SKM-1 (cell line): ENCODE data around the gene CGB2.
"Not testable (repeated sequence)": the region's sequence is repeated elsewhere in the genome, so short reads cannot be mapped to it uniquely, and the experiment has no call there.

Source experiments
- DNase-seq: peaks from one replicate; lab custom pipeline; 2025; ENCODE audit not compliant: unreplicated experiment; lab: John Stamatoyannopoulos, UW

CGB2 gene

DNA sequence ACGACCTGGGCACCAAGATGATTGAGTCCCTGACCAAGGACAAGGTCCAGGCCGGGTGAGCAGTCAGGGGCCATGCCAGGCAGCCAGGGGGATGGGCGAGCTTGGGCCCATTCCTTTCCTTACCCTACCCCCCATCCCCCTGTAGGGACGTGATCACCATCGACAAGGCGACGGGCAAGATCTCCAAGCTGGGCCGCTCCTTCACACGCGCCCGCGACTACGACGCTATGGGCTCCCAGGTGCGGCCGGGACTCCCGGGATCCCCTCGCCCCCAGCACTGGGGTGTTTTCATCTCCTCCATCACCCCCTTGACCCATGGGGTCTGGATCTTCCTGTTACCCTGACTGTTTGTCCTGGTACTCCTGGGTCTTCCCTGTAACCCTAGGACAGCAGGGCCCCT is 21.9 kb upstream of the CGB2 start:
- DNase-seq: no peak

DNA sequence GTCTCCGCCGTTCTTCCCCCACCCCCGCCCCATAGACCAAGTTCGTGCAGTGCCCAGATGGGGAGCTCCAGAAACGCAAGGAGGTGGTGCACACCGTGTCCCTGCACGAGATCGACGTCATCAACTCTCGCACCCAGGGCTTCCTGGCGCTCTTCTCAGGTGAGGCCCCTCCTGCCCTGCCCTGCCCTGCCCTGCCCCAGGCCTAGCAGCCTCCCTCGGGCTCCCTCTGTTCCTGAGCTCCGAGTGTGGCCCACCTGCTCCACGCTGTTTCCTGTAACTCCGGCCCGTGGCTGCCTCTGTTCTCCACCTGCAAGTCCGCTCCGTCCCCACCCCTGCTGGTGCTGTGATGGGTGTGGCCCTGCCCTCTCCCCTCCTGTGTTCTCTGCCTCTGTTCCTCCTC is 21.2 kb upstream of the CGB2 start:
- no peak for DNase-seq

DNA sequence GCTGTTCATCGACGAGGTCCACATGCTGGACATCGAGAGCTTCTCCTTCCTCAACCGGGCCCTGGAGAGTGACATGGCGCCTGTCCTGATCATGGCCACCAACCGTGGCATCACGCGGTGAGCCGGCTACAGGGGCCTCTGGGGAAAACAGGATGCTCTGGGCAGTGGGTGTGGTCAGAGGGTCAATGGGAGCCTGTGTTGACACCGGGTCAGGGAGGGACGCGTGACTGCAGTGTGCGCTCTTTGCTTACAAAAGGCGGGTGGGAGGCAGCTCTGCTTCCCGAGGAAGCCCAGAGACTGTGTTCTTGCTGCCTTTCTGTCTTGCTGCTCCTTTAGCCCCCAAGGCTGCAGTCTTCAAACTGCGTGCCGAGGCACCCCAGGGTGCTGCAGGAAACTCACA is 20.5 kb upstream of the CGB2 start:
- DNase-seq: no peak

DNA sequence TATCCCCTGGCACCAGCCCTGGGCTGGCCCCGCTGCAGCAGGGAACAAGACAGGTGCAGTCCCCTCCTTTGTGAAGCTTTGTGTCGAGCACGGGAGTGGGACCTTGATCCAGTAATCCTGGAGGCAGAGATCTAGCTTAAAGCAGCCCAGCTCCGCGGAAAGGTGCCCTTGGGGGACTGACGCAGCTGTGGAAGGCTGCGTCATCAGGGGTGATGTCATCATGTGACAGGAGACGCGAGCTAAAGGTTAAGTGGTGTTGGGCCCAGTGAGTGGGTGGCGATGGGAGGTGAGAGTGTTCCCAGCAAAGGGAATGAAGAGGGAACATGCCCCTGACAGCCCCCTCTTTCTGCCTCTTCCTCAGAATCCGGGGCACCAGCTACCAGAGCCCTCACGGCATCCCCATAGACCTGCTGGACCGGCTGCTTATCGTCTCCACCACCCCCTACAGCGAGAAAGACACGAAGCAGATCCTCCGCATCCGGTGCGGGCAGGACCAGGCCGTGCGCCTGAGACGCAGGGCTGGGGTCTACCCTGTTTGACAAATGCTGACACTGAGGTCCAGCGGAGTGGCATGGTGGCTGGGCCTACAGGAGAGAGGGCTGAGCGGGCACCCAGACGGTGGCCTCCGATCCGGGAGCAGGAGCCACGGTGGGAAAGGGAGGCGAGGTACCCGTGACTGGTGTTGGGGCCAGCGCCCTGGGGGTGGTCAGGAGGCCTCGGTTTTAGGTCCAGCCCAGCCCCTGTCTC is 17.4 kb upstream of the CGB2 start:
- DNase-seq: no peak

DNA sequence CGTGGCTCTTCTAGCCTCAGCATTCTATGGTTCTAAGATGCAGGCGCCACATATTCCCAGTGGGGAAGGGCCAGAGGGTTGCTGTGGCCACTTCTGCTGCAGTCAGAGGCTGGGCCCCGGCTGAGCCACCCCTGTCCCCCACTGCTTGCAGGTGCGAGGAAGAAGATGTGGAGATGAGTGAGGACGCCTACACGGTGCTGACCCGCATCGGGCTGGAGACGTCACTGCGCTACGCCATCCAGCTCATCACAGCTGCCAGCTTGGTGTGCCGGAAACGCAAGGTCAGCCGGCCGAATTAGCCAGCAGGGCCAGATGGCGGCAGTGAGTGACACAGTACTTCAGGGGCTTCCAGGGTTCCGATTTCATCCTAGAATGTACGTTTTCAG is 16.8 kb upstream of the CGB2 start:
- DNase-seq: no peak

DNA sequence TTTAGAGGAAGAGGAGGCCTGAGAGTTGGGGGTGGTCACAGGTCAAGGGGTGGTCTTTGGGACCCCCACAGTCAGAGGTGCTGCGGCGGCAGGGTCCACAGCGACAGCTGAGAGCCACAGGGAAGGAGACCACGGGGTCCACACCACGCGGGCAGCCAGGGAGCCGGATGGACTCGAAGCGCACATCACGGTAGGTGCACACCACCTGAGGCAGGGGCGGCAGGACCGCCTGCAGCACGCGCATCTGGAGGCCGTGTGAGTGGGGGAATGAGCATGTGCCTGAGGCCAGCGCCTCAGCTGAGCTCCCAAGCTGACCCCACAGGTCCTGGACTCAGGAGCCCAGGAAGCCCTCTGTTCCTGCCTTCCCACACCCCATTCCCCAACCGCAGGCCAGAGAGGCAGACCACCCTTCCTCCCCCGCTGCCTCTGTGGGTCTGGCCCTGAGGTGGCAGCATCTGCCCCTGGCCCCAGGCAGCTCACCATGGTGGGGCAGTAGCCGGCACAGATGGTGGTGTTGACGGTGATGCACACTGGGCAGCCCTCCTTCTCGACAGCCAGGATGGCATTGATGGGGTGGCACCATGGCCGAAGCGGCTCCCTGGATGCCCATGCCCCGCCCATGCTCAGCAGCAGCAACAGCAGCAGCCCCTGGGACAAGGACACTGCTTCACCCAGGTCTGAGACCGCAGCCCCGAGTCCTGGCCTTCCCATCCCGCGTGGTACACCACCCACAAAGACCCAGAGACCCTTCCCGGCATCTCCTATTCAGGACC is 15.4 kb upstream of the CGB2 start:
- DNase-seq: no peak

DNA sequence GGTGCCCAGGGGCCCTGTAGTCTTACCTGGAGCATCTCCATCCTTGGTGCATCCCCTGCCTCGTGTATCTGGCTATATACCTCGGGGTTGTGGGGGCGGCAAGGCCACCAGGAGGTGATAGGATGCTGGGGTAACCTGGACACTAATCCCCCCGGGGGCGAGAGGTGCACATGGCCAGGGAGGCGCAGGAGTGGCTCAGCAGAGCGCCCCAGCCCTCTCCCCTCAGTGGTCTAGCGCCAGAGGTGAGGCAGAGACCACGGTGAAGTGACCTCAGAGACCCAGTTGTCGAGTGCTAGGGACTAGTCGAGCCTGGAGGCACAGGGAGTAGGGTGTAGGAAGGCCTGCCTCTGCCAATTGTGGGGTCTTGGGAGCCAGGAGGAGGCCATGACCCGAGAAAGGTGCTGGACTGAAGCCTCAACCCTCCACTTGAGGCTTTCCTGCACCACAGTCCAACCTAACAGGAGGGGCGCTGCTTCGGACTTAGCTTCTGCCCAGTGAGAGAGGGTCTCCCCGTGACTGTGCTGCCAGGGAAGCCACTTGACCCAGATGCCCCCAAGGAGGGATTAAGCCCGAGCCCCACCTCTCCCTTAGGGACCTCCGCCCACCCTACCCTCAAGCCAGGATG is 14.5 kb upstream of the CGB2 start, which contains the start of gene LHB:
LHB (minus strand) TSS at position 51 of the 625 bp plus-strand sequence; CDS start at position 41, 10 bp downstream.
- no peak for DNase-seq

DNA sequence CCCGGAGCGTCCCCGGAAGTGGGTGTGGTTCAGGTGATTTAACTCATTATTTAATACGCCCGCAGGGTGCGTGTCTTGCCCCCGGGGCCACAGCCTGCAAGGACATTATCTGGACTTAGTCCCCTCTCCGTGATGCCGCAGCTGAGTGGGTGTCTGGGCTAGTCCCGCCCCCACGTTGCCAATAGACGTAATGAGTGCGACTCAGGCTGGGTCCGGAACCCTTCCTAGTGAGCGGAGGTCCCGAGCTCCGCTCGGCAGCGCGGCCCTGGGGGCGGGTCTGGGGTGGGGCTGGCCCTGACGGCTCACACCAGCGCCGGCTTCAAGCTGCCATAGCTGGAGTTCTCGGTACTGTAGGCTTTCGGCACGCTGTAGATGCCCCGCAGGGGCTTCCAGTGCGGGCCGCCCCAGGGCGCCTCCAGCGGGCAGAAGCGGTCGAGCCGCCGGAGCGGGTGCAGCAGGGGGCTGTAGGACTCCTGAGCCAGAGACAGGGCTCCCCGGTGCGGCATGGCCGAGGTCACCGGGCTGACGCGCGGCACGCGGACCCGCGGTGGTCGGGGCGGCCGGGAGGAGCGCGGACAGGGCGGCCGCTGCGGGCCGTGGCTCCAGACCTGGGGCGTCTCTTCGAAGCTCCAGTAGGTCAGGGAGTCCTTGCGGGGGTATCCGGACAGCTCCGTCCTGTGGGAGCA is 13.9 kb upstream of the CGB2 start:
- DNase-seq: no peak

DNA sequence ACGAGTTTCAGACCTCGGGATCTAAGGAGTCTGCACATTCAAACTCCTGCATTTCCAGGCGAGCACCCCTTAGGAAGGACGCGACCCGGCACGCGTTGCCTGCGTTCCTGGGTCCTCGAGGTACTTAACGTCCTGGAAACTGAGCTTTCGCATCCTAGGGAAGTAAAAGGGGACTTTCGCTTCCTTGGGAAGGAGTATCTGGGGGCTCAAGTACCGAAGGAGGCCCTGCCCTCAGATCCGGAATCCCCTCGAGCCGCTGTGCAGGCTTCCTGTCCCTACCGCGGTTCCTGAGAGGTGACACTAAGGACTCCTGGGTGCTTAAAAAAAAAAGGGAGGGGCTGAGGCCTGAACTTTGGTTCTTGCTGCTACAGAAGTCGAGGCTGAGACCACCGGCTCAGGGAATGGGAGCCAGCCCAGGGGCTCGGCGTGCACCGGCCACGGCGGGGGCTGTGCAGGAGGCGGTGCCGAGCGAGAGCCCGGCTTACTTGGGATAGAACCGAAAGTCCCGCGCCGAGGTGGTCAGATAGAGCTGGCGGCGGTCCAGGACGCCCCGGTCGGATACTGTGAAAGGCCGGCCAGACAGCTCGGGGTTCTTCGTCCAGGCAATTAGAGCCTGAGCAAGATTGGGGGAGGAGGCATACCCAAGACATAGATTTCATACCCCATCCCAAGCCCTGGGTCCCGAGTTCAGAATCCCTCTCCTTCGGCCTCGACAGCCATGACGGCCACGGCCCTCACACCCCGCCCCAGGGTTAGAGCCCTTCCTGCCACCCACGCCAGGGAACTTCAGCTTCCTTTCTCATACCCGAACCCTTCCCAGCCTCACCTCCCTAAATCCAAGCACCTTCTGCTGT is 13.1 kb upstream of the CGB2 start:
- DNase-seq: not testable (repeated sequence)

DNA sequence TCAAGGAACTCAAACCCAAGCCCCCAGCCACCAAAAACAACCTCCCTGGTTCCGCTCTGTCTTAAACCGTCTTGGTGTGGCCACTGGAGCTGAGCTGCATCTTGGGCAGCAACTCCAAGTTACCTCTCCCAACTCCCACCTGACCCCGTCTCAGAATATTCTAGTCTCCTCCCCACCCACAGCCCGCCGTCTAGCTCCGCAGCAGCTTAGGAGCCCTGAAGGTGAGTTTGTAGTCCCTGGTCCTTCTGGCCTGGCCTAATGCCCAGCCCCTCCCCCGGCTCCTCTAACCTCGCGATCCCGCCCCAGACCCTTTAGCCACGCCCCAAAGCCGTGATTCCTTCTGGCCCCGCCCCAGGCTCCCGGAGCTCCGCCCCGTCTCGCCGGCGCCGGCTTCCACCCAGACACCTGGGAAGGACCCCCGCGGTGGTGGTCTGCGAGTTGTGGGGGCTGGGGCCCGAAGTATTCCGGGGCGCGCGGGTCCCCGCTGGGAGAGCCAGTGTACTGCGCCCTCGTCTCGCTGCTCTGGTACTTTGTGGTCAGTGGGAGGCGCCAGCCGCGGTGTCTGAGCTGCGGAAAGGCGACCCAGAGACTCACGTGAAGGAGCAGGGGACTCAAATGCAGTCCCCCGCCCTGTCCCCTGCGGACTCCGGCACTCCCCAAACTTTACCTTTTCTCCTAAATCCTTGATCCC is 12.3 kb upstream of the CGB2 start:
- DNase-seq: no peak

DNA sequence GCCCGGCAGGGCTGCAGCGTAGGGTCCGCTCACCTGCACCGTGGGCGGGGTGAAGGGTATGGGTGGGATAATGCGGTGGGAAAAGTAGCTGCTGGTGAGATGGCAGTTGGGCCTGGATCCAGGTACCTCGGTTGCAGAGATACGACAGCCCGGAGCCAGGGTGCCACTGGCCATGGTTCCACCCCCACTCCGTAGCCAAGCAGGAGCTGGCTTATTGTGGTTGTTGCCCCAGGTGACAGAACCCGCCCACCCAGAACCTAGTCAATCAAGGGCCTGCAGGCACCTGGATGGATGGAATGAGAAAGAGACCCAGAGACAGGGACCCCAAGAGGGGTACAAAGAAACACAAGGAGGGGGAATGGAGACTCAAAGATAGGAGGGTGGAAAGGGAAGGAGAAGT is 11.3 kb upstream of the CGB2 start:
- DNase-seq: no peak

DNA sequence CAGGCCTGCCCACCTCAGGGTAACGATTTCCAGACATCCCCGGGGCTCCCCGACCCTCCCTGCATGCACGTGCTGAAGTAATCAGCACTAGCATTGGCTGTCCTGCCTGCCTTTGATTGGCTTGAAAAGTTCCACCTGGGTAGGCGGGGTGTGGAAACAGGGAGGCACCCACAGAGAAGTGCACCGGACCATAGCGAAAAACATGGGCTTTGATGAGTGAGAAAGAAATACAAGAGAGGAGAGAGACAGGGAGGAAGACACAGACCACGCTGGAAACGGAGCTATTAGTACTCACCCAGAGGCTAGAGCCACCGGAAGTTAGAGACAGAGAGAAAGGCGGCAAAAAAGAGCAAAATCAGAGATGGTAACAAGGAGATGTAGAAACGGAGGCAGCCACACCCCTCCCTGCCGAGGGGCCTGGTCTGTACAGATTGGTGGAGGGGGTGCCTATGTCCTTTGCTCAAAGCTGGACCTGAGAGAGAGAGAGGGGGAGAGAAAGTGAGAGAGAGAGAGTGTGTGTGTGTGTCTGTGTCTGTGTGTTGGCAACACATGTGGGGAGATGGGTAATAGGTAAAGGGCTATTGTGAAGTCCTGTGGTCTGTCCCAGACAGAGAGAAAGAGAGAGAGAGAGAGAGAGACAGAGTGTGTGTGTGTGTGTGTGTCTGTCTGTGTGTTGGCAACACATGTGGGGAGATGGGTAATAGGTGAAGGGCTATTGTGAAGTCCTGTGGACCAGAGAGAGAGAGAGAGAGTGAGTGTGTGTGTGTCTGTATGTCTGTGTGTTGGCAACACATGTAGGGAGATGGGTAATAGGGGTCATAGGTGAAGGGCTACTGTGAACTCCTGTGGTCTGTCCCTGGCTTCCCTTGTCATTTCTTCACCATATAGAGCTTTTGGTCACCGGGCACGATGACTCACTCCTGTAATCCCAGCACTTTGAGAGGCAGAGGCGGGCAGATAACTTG is 10.5 kb upstream of the CGB2 start:
- DNase-seq: no peak

DNA sequence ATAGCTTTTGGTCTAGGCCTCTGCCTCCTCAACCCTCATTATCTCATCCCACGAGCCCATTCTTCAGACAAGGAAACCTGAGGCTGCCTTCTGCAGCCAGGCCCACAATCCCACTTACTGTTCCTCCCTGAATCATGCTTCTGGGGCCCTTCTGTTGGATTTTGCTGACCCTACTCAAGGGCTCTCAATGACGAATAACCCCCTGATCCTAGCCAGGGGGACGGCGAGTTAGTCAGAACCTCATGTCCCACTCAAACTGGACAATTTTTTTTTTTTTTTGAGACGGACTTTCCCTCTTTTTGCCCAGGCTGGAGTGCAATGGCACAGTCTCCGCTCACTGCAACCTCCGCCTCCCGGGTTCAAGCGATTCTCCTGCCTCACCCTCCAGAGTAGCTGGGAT is 9.6 kb upstream of the CGB2 start:
- DNase-seq: no peak

DNA sequence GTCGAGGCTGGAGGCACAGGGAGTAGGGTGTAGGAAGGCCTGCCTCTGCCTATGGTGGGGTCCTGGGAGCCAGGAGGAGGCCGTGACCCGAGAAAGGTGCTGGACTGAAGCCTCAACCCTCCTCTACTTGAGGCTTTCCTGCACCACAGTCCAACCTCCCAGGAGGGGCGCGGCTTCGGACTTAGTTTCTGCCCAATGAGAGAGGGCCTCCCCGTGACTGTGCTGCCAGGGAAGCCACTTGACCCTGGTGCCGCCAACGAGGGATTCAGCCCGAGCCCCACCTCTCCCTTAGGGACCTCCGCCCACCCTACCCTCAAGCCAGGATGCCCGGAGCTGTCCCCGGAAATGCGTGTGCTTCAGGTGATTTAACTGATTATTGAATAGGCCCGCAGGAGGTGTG is 7.5 kb upstream of the CGB2 start, which contains the start of gene CGB3:
CGB3 (minus strand) TSS at position 101 of the 400 bp plus-strand sequence. CDS start 362 bp downstream, outside the sequence.
- not testable (repeated sequence) for DNase-seq

DNA sequence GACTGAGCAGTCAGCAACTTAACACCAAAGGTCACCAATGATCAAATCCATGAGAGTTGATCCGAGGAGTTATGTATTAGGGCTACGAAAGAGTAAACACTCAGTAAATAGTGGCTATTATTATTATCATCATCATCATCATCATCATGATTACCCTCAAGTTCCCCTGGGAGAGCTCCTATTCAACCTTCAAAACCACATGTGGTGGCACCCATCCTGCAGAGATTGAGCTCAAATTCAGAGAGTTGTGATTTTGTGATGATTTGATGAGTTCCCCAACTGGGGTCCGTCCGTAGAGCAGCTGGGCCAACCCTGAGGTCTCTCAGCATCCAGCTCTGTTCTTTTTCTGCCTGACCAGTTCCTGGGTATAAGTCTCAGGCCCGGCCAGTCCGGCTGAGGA is 6.6 kb upstream of the CGB2 start:
- not testable (repeated sequence) for DNase-seq

DNA sequence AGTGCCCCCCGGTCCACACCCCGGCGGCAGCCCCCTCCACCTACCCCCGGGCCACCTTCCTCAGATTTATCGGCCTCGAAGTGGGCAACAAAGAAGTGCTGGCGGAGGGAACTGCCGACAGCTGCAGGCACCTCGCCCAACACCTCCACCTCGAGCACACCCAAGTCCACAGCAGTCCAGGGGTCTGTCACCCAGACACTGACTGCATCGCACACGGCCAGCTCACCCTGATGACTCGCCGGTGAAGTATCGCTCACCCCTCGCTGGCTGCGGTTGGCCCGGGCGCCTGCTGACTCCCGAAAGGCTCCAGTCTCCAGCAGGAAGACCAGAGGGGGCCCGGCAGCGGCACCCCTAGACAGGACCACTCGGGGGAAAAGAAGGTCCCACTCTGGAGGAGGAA is 6.1 kb upstream of the CGB2 start:
- not testable (repeated sequence) for DNase-seq

DNA sequence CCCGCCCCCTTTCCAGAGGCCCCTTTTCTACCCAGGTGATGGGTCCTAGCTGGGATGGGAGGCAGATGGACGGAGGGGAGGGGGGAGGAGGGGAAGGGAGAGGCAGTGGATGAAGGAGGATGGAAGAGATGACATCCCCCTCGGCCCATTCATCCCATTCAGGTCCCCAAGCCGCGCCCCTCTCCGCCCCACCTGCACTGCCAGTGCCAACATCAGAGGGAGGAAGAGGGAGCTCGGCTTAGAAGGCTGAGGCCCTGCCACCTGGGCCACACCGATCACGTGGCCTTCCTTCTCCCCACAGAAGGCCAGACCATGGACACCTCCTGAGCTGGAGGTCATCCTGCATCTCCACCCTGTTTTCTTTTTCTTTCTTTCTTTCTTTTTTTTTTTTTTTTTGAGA is 3.0 kb upstream of the CGB2 start:
- DNase-seq: not testable (repeated sequence)

DNA sequence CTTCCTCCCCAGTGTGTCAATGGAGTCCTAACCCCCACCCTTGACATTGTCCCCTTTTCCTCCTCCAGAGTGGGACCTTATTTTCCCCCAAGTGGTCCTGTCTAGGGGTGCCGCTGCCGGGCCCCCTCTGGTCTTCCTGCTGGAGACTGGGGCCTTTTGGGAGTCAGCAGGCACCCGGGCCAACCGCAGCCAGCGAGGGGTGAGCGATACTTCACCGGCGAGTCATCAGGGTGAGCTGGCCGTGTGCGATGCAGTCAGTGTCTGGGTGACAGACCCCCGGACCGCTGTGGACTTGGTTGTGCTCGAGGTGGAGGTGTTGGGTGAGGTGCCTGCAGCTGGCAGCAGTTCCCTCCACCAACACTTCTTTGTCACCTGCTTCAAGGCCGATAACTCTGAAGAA is 1.9 kb upstream of the CGB2 start:
- DNase-seq: not testable (repeated sequence)

DNA sequence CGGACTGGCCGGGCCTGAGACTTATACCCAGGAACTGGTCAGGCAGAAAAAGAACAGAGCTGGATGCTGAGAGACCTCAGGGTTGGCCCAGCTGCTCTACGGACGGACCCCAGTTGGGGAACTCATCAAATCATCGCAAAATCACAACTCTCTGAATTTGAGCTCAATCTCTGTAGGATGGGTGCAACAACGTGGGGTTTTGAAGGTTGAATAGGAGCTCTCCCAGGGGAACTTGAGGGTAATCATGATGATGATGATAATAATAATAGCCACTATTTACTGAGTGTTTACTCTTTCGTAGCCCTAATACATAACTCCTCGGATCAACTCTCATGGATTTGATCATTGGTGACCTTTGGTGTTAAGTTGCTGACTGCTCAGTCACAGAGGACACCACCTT is 1.4 kb upstream of the CGB2 start:
- not testable (repeated sequence) for DNase-seq
